HG02588 (cell line): Measurements from ENCODE around the gene CEP63.

Experiments used
- ATAC-seq: cut with Tn5 transposase; IDR thresholded peaks from one replicate; pipeline ENCODE4 v1.9.1; 2021; ENCODE audit warnings: mild to moderate bottlenecking, moderate library complexity; ENCODE audit not compliant: unreplicated experiment

CEP63 gene

DNA sequence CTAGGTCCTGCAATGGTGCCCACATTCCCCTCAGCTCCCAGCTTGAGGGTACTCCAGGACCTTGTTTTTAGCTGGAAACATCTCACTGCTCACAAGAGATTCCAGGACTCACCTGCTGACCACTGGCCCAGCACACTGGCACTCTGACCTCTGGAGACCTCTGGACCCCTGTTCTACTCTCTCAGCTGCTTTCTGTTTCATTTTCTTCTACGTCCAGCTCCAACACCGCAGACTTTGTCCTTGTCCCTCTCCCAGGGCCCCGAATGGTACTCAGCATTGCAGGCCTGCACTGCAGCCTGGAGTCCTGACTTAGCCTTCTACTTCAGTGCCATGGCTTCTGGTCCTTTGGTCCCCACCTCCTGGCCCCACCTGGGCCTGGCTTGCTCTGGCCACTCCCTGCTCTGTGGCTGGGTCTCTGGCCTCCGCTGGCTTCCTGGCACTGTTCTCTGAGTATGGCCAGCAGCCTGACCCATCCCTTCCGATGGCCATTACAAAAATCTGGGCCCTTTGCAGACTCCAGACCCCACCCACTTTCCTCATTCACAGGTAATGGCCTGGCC lies 137.0 kb downstream of the CEP63 start:
- no peak for ATAC-seq

DNA sequence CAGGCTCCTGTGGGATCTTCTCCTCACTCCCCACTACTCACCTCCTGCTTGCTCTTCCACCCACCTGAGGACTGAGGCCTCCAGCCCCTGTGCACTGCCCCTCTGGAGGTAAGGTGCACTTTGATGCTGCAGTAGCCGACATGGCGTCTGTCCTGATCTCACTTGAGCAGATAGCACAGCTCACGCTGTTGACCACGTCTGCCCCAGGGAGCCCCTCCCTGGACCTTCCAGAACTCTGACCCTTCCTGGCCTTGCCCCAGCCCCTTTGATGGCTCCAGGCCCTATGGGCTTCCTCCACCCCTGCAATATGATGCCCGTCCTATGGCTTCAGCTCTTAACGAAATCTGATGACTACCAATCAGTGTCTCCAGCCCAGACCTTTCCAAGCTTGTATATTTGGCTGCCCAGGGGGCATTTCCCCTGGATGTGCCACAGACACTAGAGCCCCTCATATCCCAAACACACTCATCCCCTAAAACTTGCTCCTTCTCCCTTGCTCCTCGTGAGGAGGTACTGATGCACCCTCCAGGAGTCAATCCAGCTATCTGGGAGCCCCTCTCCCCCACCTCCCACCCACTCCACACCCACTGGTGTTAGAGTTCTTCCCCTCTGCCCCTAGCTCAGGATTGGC lies 137.9 kb downstream of the CEP63 start:
- no peak for ATAC-seq
